ENCODE measurements around the gene CBLN1.

GRCh38 chr16:49324703-49325102 lies 43.1 kb upstream of the CBLN1 start:
- TF ChIP-seq, protein P1, sequence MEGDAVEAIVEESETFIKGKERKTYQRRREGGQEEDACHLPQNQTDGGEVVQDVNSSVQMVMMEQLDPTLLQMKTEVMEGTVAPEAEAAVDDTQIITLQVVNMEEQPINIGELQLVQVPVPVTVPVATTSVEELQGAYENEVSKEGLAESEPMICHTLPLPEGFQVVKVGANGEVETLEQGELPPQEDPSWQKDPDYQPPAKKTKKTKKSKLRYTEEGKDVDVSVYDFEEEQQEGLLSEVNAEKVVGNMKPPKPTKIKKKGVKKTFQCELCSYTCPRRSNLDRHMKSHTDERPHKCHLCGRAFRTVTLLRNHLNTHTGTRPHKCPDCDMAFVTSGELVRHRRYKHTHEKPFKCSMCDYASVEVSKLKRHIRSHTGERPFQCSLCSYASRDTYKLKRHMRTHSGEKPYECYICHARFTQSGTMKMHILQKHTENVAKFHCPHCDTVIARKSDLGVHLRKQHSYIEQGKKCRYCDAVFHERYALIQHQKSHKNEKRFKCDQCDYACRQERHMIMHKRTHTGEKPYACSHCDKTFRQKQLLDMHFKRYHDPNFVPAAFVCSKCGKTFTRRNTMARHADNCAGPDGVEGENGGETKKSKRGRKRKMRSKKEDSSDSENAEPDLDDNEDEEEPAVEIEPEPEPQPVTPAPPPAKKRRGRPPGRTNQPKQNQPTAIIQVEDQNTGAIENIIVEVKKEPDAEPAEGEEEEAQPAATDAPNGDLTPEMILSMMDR (IDR thresholded peaks at IDR 0.05; ENCODE audit: poor library complexity) = no peak
- TF ChIP-seq EZH2phosphoT487 (IDR thresholded peaks at IDR 0.05; ENCODE audit: low read depth, severe bottlenecking, unreplicated experiment) (no peak), EZH2 (IDR thresholded peaks at IDR 0.05; ENCODE audit: borderline replicate concordance) (no peak)
